Testis (tissue), 3 donors: Measurements from ENCODE around the gene NDST1. TPM values are rescaled to one million over a fixed set of nuclear protein-coding genes. Genes with fewer than 3 reads are reported as not detected.

ENCODE experiments used
- DNase-seq: peaks from one replicate; pipeline ENCODE4 v3.0.0-alpha.2; 2019
- H3K27ac ChIP-seq, 2 donors: fragments of 200-600 bp; sonication (generic); one replicate each; pipeline ENCODE4 v1.5.1; 2019
- H3K27me3 ChIP-seq: fragments of 200-600 bp; sonication (generic); one replicate; pipeline ENCODE4 v1.5.1; 2019
- H3K36me3 ChIP-seq: fragments of 200-600 bp; sonication (generic); one replicate; pipeline ENCODE4 v1.5.1; 2017; ENCODE audit warnings: low read depth; ENCODE audit errors: missing control alignments
- H3K4me1 ChIP-seq: fragments of 200-600 bp; sonication (generic); one replicate; pipeline ENCODE4 v1.5.1; 2019
- H3K4me3 ChIP-seq, 2 donors: fragments of 200-600 bp; sonication (generic); one replicate each; pipeline ENCODE4 v1.5.1; 2017 to 2019
- H3K9me3 ChIP-seq: fragments of 200-600 bp; sonication (generic); one replicate; pipeline ENCODE4 v1.5.1; 2017
- CTCF ChIP-seq, 3 experiments: fragments of 450-650 bp in 2 of 3; fragments of 200-600 bp in 1 of 3; sonication (generic) in 1 of 3; IDR thresholded peaks; one replicate each; pipeline ENCODE4 v1.5.1; 2016 to 2019; ENCODE audit warnings: antibody characterized with exemption in 3 of 3, mild to moderate bottlenecking in 2 of 3, moderate library complexity in 1 of 3
- POLR2A ChIP-seq: fragments of 450-650 bp; IDR thresholded peaks from one replicate; pipeline ENCODE4 v1.6.1; 2017; ENCODE audit warnings: antibody characterized with exemption, mild to moderate bottlenecking, moderate library complexity
- WGBS, 2 donors: methylation state at CpG; one replicate each; pipeline ENCODE4 v1.1.5; 2018; 5-methylcytosine and 5-hydroxymethylcytosine counted together
- intact Hi-C: fragments of 100-400 bp; cut with DNase I; formaldehyde crosslinking; loops from one replicate; pipeline ENCODE4 v1.15.1; 2023; ENCODE audit warnings: low total_unique reads
- polyA plus RNA-seq: library from polyadenylated mRNA; stranded (reverse); fragments of 350-450 nt; fragmentation: Illumina TruSeq; extraction: RNeasy Lipid Tissue Mini Kit (QIAGEN cat#74804); gene quantifications from one replicate; pipeline ENCODE4 v1.2.3, GENCODE V29; 2014; ENCODE audit warnings: low read depth, low replicate concordance; ENCODE audit not compliant: insufficient read depth
- total RNA-seq, 2 donors: library from RNA; depleted of rRNA; stranded (reverse); fragments of >200 nt; gene quantifications; one replicate each; pipeline ENCODE4 v1.2.3, GENCODE V29; 2016

The NDST1 gene
- total and polyA plus RNA-seq, 3 donors from 2014 or later, result 55.0 to 174 (median 167) TPM

GRCh38 chr5:150544611-150545219 is 36.8 kb downstream of the NDST1 start:
- Histone ChIP-seq H3K27me3 (no peaks in the 10 kb centered on the region), H3K4me3 (no peak overlapping the region), H3K4me1 (peaks cover 18% of the 10 kb centered on the region), H3K27ac (no peak overlapping the region), H3K36me3 (no peaks in the 10 kb centered on the region), H3K9me3 (no peaks in the 10 kb centered on the region)
- intact Hi-C loops, result no loop called here
- peak; percentile 56 to 77 (median 58) for TF ChIP-seq CTCF (IDR thresholded peaks at IDR 0.05)
- no peak for TF ChIP-seq POLR2A
- DNase-seq, result peak; percentile 90
- 58 to 66% methylated on average over 5 to 8 of the region's 8 CpGs for WGBS, 2 donors

GRCh38 chr5:150545246-150545645 is 37.3 kb downstream of the NDST1 start:
- no peaks in the 10 kb centered on the region for H3K27me3 ChIP-seq
- H3K9me3 ChIP-seq, result no peaks in the 10 kb centered on the region
- 87 to 89% methylated on average over 13 of the region's 13 CpGs for WGBS, 2 donors
- TF ChIP-seq CTCF (IDR thresholded peaks at IDR 0.05), result no peak
- no peak for TF ChIP-seq POLR2A
- peaks cover 12% of the 10 kb centered on the region for H3K4me1 ChIP-seq
- no peak overlapping the region for H3K4me3 ChIP-seq
- intact Hi-C loops, result no loop called here
- no peak overlapping the region for H3K27ac ChIP-seq
- no peak for DNase-seq
- no peaks in the 10 kb centered on the region for H3K36me3 ChIP-seq

GRCh38 chr5:150548123-150548522 is 40.2 kb downstream of the NDST1 start:
- Histone ChIP-seq H3K4me3 (no peak overlapping the region), H3K27me3 (no peaks in the 10 kb centered on the region), H3K9me3 (no peaks in the 10 kb centered on the region), H3K27ac (no peak overlapping the region), H3K4me1 (no peaks in the 10 kb centered on the region), H3K36me3 (no peaks in the 10 kb centered on the region)
- WGBS, 2 donors, result 86 to 89% methylated on average over 2 to 15 of the region's 15 CpGs
- TF ChIP-seq CTCF (IDR thresholded peaks at IDR 0.05), result no peak
- TF ChIP-seq POLR2A, result no peak
- DNase-seq, result no peak
- intact Hi-C loops, result no loop called here

GRCh38 chr5:150549735-150550134 is 41.8 kb downstream of the NDST1 start:
- DNase-seq, result no peak
- Histone ChIP-seq H3K4me3 (no peak overlapping the region), H3K27me3 (no peaks in the 10 kb centered on the region), H3K27ac (no peak overlapping the region), H3K4me1 (no peaks in the 10 kb centered on the region), H3K9me3 (no peaks in the 10 kb centered on the region), H3K36me3 (no peaks in the 10 kb centered on the region)
- intact Hi-C loops, result no loop called here
- 91 to 93% methylated on average over 1 of the region's 1 CpG for WGBS, 2 donors
- TF ChIP-seq POLR2A (no peak), CTCF (IDR thresholded peaks at IDR 0.05) (no peak)

- H3K36me3 ChIP-seq, result no peaks in the 10 kb centered on the region
- no peak overlapping the region for H3K27ac ChIP-seq
- 84 to 89% methylated on average over 5 to 8 of the region's 8 CpGs for WGBS, 2 donors
- no peaks in the 10 kb centered on the region for H3K9me3 ChIP-seq
- TF ChIP-seq CTCF (IDR thresholded peaks at IDR 0.05), result no peak
- no peak for TF ChIP-seq POLR2A
- intact Hi-C loops, result no loop called here
- no peak overlapping the region for H3K4me3 ChIP-seq
- no peak for DNase-seq
- no peaks in the 10 kb centered on the region for H3K4me1 ChIP-seq
- no peaks in the 10 kb centered on the region for H3K27me3 ChIP-seq
Observed at GRCh38 chr5:150550286-150550685, 42.4 kb downstream of the NDST1 start.
